HepG2 (cell line): Measurements from ENCODE around the gene TP53I3. TPM values are rescaled to one million over a fixed set of nuclear protein-coding genes. Genes with fewer than 3 reads are reported as not detected.
A peak's percentile ranks its signal among the peaks of the same experiment; 100 is the strongest.

Experiments used
- HNF4A ChIP-seq: sonication (generic); formaldehyde crosslinking; IDR thresholded peaks from 2 replicates; pipeline ENCODE4 v1.4.0; 2020; ENCODE audit warnings: missing genetic modification reagents
- JUND ChIP-seq: sonication (generic); formaldehyde crosslinking; IDR thresholded peaks from 2 replicates; pipeline ENCODE4 v1.8.0; 2022; ENCODE audit warnings: mild to moderate bottlenecking, missing genetic modification reagents
- KMT2A ChIP-seq: sonication (generic); formaldehyde crosslinking; IDR thresholded peaks from 2 replicates; pipeline ENCODE4 v1.4.0; 2020; ENCODE audit warnings: missing genetic modification reagents
- NR2C2 ChIP-seq: sonication (generic); formaldehyde crosslinking; IDR thresholded peaks from 2 replicates; pipeline ENCODE4 v1.4.0; 2020; ENCODE audit warnings: missing genetic modification reagents, mild to moderate bottlenecking, moderate library complexity, borderline replicate concordance
- STAT5B ChIP-seq: sonication (generic); formaldehyde crosslinking; IDR thresholded peaks from 2 replicates; pipeline ENCODE4 v1.4.0; 2020; ENCODE audit warnings: missing genetic modification reagents
- TBL1XR1 ChIP-seq: fragments of 150-350 bp; IDR thresholded peaks from 2 replicates; pipeline ENCODE4 v1.6.1; 2014; ENCODE audit warnings: borderline replicate concordance, low read length; ENCODE audit not compliant: partially characterized antibody
- YY1 ChIP-seq: IDR thresholded peaks from 2 replicates; pipeline ENCODE4 v1.6.1; 2011; ENCODE audit warnings: low read length, low read depth, moderate library complexity, mild to moderate bottlenecking; ENCODE audit not compliant: insufficient read depth, insufficient replicate concordance
- ZFP36L2 ChIP-seq: sonication (generic); formaldehyde crosslinking; IDR thresholded peaks from 2 replicates; pipeline ENCODE4 v1.4.0; 2020; ENCODE audit warnings: missing genetic modification reagents
- ZNF367 ChIP-seq: sonication (generic); formaldehyde crosslinking; IDR thresholded peaks from 2 replicates; pipeline ENCODE4 v1.4.0; 2020; ENCODE audit warnings: missing genetic modification reagents, borderline replicate concordance
- ZNF562 ChIP-seq: sonication (generic); formaldehyde crosslinking; IDR thresholded peaks from 2 replicates; pipeline ENCODE4 v1.8.0; 2022; ENCODE audit warnings: missing genetic modification reagents, borderline replicate concordance
- polyA plus RNA-seq, 8 experiments: library from polyadenylated mRNA; depleted of rRNA in 3 of 8; stranded (reverse) in 7 of 8; unstranded in 1 of 8; fragments of >200 nt; fragmentation: Illumina TruSeq in 4 of 8; extraction: Trizol in 4 of 8; gene quantifications; 2 replicates each; pipeline versions ENCODE4 v1.2.1 to v1.2.3, GENCODE V29; 2011 to 2016; ENCODE audit warnings: low read depth in 4 of 8, missing spikeins in 1 of 8, mixed read lengths in 1 of 8; ENCODE audit not compliant: insufficient read depth in 1 of 8
- total RNA-seq, 5 experiments: library from RNA; depleted of rRNA; stranded (reverse); fragments of >200 nt; fragmentation: Illumina TruSeq; extraction: Trizol; gene quantifications; 2 replicates each; pipeline ENCODE4 v1.2.3, GENCODE V29; 2016; ENCODE audit warnings: low read depth in 1 of 5
- TF ChIP-seq, protein P1 (sequence below): sonication (generic); formaldehyde crosslinking; IDR thresholded peaks from 2 replicates; pipeline ENCODE4 v1.4.0; 2020; ENCODE audit warnings: missing genetic modification reagents
- TF ChIP-seq, protein P2 (sequence below): sonication (generic); formaldehyde crosslinking; IDR thresholded peaks from 2 replicates; pipeline ENCODE4 v1.4.0; 2020; ENCODE audit warnings: missing genetic modification reagents, borderline replicate concordance
- TF ChIP-seq, protein P3 (sequence below): sonication (generic); formaldehyde crosslinking; IDR thresholded peaks from 2 replicates; pipeline ENCODE4 v1.5.0; 2020; ENCODE audit warnings: mild to moderate bottlenecking, missing genetic modification reagents, moderate library complexity
- TF ChIP-seq, protein P4 (sequence below): sonication (generic); formaldehyde crosslinking; IDR thresholded peaks from 2 replicates; pipeline ENCODE4 v1.5.0; 2020; ENCODE audit warnings: missing genetic modification reagents
- TF ChIP-seq, protein P5 (sequence below): sonication (generic); formaldehyde crosslinking; IDR thresholded peaks from 2 replicates; pipeline ENCODE4 v1.8.1; 2023; ENCODE audit warnings: missing genetic modification reagents, inconsistent platforms, borderline replicate concordance

Gene TP53I3
- total and polyA plus RNA-seq, 2 of the 13 experiments (the other 11 are each of a cell fraction or from before 2014, with no cell fraction given), result 25.0 to 44.1 TPM

DNA sequence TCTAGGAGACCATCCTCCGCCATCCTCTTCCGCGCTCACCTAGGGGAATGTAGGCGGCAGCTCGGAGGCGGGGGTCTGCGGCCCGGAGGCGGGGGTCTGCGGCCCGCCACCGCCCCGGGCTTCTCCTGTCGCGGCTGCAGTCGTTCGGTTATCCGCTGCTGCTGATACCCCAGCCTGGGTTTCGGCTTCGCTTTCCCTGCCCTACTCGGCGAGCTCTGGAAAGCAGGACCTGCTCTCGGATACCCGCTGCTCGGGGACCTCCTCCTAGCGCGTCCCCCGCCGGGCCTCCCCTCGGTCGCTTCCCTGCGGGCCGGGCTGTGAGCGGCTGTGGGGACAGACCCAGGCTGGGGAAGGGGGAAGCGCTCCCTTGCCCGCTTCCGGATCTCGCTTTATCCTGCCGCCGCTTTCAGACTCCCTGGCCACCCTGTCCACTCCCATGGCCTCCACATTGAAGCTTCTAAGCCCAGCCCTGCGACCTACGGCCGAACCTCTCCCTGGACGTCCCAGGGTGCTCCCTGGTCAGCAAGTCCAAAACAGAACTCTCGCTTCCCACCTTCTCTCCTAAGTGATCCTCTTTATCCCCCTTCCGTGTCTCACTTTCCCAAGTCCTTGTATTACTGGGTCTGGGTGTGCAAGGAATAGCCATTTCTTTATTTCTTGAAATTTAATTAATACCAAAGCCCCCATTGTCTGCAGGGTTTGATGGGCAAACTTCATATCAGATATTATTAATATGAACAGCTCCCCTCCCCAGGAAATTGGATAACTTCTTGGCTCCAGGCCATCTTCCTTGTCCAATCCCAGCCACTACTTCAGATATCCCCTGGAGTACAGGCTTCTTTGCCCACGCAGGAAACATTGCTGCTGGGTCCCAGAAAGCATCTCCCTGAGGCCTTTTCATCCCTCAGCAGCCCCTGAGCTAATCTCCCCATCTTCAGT is 34.3 kb downstream of the TP53I3 start (continued):
- TF ChIP-seq, protein P1, sequence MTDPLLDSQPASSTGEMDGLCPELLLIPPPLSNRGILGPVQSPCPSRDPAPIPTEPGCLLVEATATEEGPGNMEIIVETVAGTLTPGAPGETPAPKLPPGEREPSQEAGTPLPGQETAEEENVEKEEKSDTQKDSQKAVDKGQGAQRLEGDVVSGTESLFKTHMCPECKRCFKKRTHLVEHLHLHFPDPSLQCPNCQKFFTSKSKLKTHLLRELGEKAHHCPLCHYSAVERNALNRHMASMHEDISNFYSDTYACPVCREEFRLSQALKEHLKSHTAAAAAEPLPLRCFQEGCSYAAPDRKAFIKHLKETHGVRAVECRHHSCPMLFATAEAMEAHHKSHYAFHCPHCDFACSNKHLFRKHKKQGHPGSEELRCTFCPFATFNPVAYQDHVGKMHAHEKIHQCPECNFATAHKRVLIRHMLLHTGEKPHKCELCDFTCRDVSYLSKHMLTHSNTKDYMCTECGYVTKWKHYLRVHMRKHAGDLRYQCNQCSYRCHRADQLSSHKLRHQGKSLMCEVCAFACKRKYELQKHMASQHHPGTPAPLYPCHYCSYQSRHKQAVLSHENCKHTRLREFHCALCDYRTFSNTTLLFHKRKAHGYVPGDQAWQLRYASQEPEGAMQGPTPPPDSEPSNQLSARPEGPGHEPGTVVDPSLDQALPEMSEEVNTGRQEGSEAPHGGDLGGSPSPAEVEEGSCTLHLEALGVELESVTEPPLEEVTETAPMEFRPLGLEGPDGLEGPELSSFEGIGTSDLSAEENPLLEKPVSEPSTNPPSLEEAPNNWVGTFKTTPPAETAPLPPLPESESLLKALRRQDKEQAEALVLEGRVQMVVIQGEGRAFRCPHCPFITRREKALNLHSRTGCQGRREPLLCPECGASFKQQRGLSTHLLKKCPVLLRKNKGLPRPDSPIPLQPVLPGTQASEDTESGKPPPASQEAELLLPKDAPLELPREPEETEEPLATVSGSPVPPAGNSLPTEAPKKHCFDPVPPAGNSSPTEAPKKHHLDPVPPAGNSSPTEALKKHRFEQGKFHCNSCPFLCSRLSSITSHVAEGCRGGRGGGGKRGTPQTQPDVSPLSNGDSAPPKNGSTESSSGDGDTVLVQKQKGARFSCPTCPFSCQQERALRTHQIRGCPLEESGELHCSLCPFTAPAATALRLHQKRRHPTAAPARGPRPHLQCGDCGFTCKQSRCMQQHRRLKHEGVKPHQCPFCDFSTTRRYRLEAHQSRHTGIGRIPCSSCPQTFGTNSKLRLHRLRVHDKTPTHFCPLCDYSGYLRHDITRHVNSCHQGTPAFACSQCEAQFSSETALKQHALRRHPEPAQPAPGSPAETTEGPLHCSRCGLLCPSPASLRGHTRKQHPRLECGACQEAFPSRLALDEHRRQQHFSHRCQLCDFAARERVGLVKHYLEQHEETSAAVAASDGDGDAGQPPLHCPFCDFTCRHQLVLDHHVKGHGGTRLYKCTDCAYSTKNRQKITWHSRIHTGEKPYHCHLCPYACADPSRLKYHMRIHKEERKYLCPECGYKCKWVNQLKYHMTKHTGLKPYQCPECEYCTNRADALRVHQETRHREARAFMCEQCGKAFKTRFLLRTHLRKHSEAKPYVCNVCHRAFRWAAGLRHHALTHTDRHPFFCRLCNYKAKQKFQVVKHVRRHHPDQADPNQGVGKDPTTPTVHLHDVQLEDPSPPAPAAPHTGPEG (CRISPR knock-in tag), result no peak
- TF ChIP-seq TBL1XR1 (no peak), ZNF562 (no peak), ZNF367 (CRISPR knock-in tag) (0 out of 2 replicates have a peak, but pooled peaks have one; percentile 27), ZFP36L2 (CRISPR knock-in tag) (no peak), HNF4A (no peak), JUND (CRISPR knock-in tag) (no peak), STAT5B (CRISPR knock-in tag) (no peak), NR2C2 (CRISPR knock-in tag) (0 out of 2 replicates have a peak, but pooled peaks have one; percentile 9), KMT2A (CRISPR knock-in tag) (peak; percentile 36; the same call in 1 of the 2 replicates), YY1 (no peak)
- TF ChIP-seq, protein P2, sequence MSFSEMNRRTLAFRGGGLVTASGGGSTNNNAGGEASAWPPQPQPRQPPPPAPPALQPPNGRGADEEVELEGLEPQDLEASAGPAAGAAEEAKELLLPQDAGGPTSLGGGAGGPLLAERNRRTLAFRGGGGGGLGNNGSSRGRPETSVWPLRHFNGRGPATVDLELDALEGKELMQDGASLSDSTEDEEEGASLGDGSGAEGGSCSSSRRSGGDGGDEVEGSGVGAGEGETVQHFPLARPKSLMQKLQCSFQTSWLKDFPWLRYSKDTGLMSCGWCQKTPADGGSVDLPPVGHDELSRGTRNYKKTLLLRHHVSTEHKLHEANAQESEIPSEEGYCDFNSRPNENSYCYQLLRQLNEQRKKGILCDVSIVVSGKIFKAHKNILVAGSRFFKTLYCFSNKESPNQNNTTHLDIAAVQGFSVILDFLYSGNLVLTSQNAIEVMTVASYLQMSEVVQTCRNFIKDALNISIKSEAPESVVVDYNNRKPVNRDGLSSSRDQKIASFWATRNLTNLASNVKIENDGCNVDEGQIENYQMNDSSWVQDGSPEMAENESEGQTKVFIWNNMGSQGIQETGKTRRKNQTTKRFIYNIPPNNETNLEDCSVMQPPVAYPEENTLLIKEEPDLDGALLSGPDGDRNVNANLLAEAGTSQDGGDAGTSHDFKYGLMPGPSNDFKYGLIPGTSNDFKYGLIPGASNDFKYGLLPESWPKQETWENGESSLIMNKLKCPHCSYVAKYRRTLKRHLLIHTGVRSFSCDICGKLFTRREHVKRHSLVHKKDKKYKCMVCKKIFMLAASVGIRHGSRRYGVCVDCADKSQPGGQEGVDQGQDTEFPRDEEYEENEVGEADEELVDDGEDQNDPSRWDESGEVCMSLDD (CRISPR knock-in tag), result no peak
- TF ChIP-seq, protein P3, sequence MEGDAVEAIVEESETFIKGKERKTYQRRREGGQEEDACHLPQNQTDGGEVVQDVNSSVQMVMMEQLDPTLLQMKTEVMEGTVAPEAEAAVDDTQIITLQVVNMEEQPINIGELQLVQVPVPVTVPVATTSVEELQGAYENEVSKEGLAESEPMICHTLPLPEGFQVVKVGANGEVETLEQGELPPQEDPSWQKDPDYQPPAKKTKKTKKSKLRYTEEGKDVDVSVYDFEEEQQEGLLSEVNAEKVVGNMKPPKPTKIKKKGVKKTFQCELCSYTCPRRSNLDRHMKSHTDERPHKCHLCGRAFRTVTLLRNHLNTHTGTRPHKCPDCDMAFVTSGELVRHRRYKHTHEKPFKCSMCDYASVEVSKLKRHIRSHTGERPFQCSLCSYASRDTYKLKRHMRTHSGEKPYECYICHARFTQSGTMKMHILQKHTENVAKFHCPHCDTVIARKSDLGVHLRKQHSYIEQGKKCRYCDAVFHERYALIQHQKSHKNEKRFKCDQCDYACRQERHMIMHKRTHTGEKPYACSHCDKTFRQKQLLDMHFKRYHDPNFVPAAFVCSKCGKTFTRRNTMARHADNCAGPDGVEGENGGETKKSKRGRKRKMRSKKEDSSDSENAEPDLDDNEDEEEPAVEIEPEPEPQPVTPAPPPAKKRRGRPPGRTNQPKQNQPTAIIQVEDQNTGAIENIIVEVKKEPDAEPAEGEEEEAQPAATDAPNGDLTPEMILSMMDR (CRISPR knock-in tag), result 0 out of 2 replicates have a peak, but pooled peaks have one; percentile 5
- TF ChIP-seq, protein P4, sequence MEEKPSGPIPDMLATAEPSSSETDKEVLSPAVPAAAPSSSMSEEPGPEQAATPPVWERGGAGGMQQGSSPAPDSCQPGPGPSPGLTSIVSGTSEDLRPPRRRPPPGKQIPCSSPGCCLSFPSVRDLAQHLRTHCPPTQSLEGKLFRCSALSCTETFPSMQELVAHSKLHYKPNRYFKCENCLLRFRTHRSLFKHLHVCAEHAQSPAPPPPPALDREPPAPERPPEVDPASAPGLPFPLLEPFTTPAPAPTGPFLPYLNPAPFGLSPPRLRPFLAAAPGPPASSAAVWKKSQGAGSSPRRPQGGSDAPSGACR (CRISPR knock-in tag), result no peak
- TF ChIP-seq, protein P5, sequence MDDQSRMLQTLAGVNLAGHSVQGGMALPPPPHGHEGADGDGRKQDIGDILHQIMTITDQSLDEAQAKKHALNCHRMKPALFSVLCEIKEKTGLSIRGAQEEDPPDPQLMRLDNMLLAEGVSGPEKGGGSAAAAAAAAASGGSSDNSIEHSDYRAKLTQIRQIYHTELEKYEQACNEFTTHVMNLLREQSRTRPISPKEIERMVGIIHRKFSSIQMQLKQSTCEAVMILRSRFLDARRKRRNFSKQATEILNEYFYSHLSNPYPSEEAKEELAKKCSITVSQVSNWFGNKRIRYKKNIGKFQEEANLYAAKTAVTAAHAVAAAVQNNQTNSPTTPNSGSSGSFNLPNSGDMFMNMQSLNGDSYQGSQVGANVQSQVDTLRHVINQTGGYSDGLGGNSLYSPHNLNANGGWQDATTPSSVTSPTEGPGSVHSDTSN (CRISPR knock-in tag), result no peak
